ENCODE results near the gene CKM. TPM values are rescaled to one million over a fixed set of nuclear protein-coding genes. Genes with fewer than 3 reads are reported as not detected.

The CKM gene
- polyA plus RNA-seq, 2 of the 4 experiments (the other 2 are of a cell fraction): not detected

GRCh38 chr19:45346449-45346848, 23.8 kb upstream of the CKM start:
- ATAC-seq (no peak), DNase-seq (ENCODE audit: low read depth in 1 of 2, low spot score in 1 of 2) (no peak), FAIRE-seq (no peak)
- 48% methylated on average over 2 of the region's 27 CpGs for WGBS (ENCODE audit: missing lambda C conversion rate)
- TF ChIP-seq ELK1 (IDR thresholded peaks at IDR 0.05; ENCODE audit: low read depth, low read length): no peak
- no peak for TF ChIP-seq EHF (CRISPR knock-in tag; IDR thresholded peaks at IDR 0.05)
- H3K4me1 ChIP-seq: no peaks in the 10 kb centered on the region
- no peaks in the 10 kb centered on the region for H3K9me3 ChIP-seq
- ChIA-PET POLR2A (no interaction called here), CTCF (interaction anchor here (0.6 to 2.0 kb wide), 3 partner anchors 8 to 86 kb away, joined by 3 to 5 read pairs (median 4); no protein-coding TSS in a partner anchor)
- H3K27ac ChIP-seq: no peak overlapping the region
- no peak overlapping the region for H3K4me3 ChIP-seq
- no peak overlapping the region for H3K4me2 ChIP-seq

- Histone ChIP-seq H3K9me3 (no peaks in the 10 kb centered on the region), H3K4me1 (no peaks in the 10 kb centered on the region), H3K4me2 (no peak overlapping the region), H3K4me3 (no peak overlapping the region), H3K27ac (no peak overlapping the region)
- no peak for DNase-seq (ENCODE audit: low read depth in 1 of 2, low spot score in 1 of 2)
- CTCF ChIA-PET: interaction anchor here (1.2 to 2.0 kb wide), 4 partner anchors 7 to 140 kb away, joined by 3 to 5 read pairs (median 4); no protein-coding TSS in a partner anchor
- no peak for ATAC-seq
- FAIRE-seq: no peak
- TF ChIP-seq MAZ (IDR thresholded peaks at IDR 0.05; ENCODE audit: borderline replicate concordance, low read depth, low read length) (no peak), MAX (IDR thresholded peaks at IDR 0.05) (no peak), JUN (IDR thresholded peaks at IDR 0.05) (no peak), USF2 (IDR thresholded peaks at IDR 0.05) (no peak), SREBF2 (IDR thresholded peaks at IDR 0.05) (no peak), RFX5 (IDR thresholded peaks at IDR 0.05) (no peak), TFCP2L1 (CRISPR knock-in tag; IDR thresholded peaks at IDR 0.05) (no peak), HDAC2 (IDR thresholded peaks at IDR 0.05) (no peak), CTCF (IDR thresholded peaks at IDR 0.05) (no peak), RARB (CRISPR knock-in tag; IDR thresholded peaks at IDR 0.05) (no peak), RNF2 (IDR thresholded peaks at IDR 0.05; ENCODE audit: borderline replicate concordance, low read depth) (no peak), HMGXB4 (CRISPR knock-in tag; IDR thresholded peaks at IDR 0.05; ENCODE audit: borderline replicate concordance) (no peak), ELK1 (IDR thresholded peaks at IDR 0.05; ENCODE audit: low read depth, low read length) (no peak), FOSL2 (IDR thresholded peaks at IDR 0.05) (no peak), FOSL2 (CRISPR knock-in tag; IDR thresholded peaks at IDR 0.05) (no peak), KDM5A (IDR thresholded peaks at IDR 0.05) (no peak), BHLHE40 (IDR thresholded peaks at IDR 0.05; ENCODE audit: low read depth, low read length) (no peak), PHF8 (IDR thresholded peaks at IDR 0.05; ENCODE audit: borderline replicate concordance, low read depth) (no peak), HES2 (IDR thresholded peaks at IDR 0.05) (no peak), ESRRA (IDR thresholded peaks at IDR 0.05; ENCODE audit: borderline replicate concordance, low read length) (no peak)
- POLR2A ChIA-PET: no interaction called here
- WGBS (ENCODE audit: missing lambda C conversion rate): 84% methylated on average over 11 of the region's 15 CpGs
Observed at GRCh38 chr19:45345506-45345860, 22.8 kb upstream of the CKM start.
